Epithelial cell of proximal tubule (primary cell): ENCODE data around the gene TAF15. TPM values are rescaled to one million over a fixed set of nuclear protein-coding genes. Genes with fewer than 3 reads are reported as not detected.

Source experiments
- DNase-seq: peaks from one replicate; pipeline ENCODE4 v3.0.0-alpha.2; 2011; ENCODE audit warnings: low read depth
- H3K4me3 ChIP-seq: 2 replicates; pipeline ENCODE4 v1.5.1; 2011; ENCODE audit warnings: low read depth, mild to moderate bottlenecking, low read length
- total RNA-seq: library from RNA; depleted of rRNA; stranded (reverse); fragments of >200 nt; gene quantifications from 2 replicates; pipeline ENCODE4 v1.2.3, GENCODE V29; 2015
- TF ChIP-seq, protein P1 (sequence below): conservative IDR thresholded peaks from 2 replicates; pipeline ENCODE4 v1.5.1; 2012; ENCODE audit warnings: low read depth, mild to moderate bottlenecking, low read length

The TAF15 gene
- total RNA-seq, 1 donor from 2014 or later, result 17.3 TPM

DNA sequence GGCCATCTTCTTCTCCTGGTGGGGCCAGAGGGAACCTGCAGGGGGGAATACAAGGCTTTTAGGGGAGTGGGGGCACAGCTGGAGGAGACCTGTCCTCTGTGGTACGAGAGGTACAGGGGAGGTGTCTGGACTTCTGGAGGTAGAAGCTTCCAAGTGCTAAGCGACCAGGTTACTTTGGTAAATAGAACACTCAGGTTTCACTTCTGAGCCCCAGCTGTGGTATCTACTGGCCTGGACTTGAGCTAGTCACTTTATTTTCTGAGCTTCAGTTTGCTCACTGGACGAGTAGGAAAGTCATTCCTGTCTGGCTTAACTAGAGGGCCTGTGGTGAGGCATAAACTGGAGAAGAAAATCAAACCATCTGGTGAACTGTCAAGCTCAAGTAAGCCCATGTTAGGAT lies 59.5 kb downstream of the TAF15 start, which contains the start of gene HEATR9:
Gene HEATR9 (minus strand): TSS at position 155 of the 400 bp plus-strand sequence. CDS start 149 bp downstream, at position 6.
- TF ChIP-seq, protein P1, sequence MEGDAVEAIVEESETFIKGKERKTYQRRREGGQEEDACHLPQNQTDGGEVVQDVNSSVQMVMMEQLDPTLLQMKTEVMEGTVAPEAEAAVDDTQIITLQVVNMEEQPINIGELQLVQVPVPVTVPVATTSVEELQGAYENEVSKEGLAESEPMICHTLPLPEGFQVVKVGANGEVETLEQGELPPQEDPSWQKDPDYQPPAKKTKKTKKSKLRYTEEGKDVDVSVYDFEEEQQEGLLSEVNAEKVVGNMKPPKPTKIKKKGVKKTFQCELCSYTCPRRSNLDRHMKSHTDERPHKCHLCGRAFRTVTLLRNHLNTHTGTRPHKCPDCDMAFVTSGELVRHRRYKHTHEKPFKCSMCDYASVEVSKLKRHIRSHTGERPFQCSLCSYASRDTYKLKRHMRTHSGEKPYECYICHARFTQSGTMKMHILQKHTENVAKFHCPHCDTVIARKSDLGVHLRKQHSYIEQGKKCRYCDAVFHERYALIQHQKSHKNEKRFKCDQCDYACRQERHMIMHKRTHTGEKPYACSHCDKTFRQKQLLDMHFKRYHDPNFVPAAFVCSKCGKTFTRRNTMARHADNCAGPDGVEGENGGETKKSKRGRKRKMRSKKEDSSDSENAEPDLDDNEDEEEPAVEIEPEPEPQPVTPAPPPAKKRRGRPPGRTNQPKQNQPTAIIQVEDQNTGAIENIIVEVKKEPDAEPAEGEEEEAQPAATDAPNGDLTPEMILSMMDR, result no peak
- no peak within 1 kb of the TSS for H3K4me3 ChIP-seq
- DNase-seq, result no peak

DNA sequence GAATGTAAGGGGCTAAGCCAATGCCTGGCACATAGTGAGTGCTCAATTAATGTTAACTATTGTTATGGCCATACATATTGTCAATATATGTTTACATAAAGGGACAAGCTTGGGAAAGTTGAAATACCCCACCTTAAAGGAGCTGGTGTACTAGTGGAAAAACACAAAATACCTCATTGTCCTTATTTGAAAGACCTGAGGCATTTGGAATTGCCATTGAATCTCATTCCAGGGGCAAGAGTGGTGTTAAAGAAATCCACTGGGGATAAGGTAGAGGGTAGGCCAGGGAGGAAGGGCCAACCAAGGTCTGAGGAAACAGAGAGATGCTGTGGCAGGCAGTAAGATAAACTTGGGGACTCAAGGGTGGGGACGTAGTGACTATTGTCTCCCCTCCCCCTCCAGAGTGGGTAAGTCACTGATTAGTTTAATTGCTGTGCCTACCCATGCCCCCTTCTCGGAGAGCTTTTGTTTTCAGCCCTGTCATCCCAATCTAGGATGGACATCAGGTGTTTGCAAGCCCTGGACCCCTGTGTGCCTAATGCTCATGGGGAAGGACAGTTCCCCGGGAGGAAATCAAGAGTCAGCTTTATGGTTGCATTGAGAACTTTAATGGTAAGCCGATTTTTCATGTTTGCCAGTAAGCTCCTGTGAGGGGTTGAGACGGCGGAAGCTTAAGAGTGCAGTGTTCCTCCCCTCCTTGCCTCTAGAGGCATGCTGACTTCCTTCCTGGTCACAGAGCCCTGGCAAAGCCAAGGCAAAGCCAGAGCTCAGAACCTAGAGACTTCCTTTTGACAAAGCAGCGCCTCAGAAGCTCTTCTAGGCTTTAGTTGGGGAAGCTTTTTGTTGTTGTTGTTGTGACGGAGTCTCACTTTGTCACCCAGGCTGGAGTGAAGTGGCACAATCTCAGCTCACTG lies 61.9 kb downstream of the TAF15 start:
- H3K4me3 ChIP-seq, result no peak overlapping the region
- TF ChIP-seq, protein P1, result no peak
- no peak for DNase-seq

DNA sequence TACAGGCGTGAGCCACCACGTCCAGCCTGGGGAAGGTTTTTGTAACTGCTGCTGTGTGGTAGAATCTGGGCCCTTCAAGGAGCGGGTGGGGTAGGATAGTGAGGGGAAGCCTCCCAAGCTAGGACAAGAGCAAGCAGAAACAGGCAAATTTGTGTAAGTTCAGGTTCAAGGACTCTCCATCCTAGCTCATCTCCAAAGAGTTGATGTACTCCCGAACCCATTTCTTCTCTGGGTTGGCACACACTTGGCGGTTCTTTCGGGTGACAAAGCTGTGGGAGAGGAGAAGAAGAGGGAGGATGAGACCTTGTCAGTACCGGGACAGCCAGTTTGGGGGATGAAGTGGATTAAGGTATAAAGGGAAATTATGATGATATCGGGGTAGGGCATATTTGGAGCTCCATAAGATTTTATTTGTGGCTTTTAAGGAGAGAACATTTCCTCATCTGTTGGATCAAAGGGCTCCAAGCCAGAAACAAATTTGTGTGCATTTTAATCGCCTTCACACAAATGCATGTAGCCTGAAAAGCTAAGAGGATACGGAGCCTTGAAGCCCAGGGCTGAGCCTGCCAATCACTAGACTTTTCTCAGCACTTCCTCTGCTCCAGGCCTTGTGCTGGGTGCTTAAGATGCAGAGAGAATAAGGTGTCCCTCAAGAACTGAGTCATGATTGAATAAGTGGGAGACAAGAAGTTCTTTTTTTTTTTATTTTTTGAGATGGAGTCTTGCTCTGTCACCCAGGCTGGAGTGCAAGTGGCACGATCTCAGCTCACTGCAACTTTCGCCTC lies 63.1 kb downstream of the TAF15 start:
- TF ChIP-seq, protein P1, result no peak
- no peak overlapping the region for H3K4me3 ChIP-seq
- no peak for DNase-seq

DNA sequence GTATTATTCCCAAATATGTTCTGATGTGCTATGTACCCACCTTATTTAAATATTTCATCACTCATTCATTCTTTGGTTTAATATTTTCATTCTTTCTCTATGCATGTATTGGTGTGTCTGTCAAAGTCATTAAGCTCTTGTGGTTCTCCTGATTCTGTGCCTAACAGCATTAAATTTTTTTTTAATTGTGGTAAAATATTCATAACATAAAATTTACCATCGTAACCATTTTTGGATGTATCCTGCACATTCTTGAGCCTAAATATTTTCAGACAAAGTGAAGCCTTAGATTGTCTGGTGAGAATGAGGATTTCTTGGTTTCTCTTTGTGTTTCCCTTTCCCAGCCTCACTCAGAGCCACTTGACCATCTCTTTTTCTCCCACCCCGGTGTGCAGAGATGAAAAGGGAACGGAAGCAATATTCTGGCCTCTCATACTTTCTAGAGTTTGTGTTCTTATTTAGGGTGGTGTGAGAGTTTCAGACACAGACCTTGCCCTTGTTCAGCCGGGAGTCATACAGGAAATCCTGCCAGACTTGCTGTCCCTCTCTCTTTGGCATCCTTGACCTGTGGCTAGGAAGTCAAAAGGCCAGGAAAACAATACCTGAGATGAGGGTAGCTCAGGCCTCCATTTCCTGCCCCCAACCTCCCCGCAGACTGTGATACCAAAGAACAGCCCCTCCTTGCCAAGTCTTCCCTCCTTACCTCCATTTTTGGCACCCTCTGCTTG lies 66.0 kb downstream of the TAF15 start:
- H3K4me3 ChIP-seq, result no peak overlapping the region
- no peak for DNase-seq
- TF ChIP-seq, protein P1, result no peak

DNA sequence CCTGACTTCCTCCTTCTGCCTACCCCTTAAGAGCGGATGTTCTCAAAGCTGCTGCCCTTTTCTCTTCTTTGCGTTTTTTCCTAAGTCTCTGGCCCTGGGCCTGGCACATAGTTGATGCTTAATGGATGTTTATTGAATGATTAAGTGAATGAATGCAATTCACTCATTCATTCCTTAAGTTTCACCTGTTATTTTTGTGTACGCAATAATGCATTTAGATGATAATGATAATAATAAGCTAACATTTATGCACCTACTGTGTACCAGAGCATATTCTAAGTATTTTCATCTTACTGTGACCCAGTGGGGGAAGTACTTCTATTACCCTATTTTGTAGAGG lies 66.5 kb downstream of the TAF15 start:
- no peak for DNase-seq
- TF ChIP-seq, protein P1, result no peak
- H3K4me3 ChIP-seq, result no peak overlapping the region

DNA sequence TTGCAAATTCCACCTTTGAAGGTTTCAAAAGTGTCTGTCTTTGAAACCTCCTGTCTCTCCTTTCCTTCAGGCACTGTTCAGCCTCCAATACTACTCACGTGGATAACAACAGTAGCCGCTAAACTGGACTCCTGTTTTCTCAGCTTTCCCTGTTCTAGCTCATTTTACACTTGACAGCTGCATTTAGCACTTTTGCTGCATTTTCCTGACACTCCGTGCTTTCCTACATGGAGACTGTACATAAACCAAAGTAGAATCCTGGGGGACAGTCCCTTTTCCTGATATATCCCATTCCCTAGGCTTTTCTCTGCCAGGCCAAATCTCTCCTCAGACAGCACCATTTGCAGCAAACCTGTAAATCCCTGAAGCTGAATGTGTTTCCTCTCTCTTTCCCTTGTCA lies 67.2 kb downstream of the TAF15 start:
- TF ChIP-seq, protein P1, result no peak
- no peak for DNase-seq
- H3K4me3 ChIP-seq, result no peak overlapping the region
